ENCODE results near the gene ATAD5. TPM values are rescaled to one million over a fixed set of nuclear protein-coding genes. Genes with fewer than 3 reads are reported as not detected.

The ATAD5 gene, protein sequence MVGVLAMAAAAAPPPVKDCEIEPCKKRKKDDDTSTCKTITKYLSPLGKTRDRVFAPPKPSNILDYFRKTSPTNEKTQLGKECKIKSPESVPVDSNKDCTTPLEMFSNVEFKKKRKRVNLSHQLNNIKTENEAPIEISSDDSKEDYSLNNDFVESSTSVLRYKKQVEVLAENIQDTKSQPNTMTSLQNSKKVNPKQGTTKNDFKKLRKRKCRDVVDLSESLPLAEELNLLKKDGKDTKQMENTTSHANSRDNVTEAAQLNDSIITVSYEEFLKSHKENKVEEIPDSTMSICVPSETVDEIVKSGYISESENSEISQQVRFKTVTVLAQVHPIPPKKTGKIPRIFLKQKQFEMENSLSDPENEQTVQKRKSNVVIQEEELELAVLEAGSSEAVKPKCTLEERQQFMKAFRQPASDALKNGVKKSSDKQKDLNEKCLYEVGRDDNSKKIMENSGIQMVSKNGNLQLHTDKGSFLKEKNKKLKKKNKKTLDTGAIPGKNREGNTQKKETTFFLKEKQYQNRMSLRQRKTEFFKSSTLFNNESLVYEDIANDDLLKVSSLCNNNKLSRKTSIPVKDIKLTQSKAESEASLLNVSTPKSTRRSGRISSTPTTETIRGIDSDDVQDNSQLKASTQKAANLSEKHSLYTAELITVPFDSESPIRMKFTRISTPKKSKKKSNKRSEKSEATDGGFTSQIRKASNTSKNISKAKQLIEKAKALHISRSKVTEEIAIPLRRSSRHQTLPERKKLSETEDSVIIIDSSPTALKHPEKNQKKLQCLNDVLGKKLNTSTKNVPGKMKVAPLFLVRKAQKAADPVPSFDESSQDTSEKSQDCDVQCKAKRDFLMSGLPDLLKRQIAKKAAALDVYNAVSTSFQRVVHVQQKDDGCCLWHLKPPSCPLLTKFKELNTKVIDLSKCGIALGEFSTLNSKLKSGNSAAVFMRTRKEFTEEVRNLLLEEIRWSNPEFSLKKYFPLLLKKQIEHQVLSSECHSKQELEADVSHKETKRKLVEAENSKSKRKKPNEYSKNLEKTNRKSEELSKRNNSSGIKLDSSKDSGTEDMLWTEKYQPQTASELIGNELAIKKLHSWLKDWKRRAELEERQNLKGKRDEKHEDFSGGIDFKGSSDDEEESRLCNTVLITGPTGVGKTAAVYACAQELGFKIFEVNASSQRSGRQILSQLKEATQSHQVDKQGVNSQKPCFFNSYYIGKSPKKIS (N-terminal part only)
- total RNA-seq: under 0.01 TPM

DNA sequence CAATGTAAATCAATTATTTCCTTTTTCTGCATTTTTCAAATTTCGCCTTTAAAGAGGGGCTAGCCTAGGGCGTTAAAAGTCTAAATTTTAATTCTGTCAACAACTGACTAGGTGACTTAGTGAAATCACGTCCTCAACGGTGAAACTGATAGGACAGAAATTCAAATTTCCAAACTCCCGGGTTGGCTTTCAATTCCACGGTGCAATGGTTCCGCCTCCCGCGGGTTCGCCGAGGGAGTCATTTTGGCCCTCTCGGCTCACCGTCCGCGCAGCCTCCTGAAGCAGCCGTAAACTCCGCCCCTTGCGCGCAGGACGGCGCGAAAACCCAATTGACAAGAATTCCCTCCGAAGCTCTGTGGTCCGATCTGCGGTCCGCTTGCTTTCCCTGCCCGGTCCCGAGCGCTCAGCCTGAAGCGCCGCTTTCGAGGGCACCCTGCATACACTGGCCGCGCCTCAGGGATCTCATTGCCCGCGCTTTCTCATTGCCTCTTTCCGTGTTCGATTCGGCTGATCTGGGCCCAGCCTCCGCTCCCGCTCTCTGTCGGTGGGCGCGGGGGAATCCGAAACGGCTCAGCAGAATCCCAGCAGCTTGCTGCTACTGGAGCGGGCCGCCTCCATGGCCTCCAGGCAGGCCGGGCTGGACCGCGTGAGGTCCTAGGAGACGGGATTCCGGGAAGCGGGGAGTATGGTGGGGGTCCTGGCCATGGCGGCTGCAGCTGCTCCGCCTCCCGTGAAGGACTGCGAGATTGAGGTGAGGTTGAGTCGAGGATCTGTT is at the start of gene ATAD5:
Gene ATAD5, plus strand, starts transcription at position 304 of the 775 bp plus-strand sequence. Its CDS starts 382 bp downstream, at position 686.
- H3K4me3 ChIP-seq: peak within 1 kb of the TSS; percentile 62 to 91
- DNase-seq (ENCODE audit: low spot score in 2 of 2): peak; percentile 51 to 95
- no peak within 1 kb of the TSS for H3K27ac ChIP-seq
- H3K4me1 ChIP-seq: peaks cover 8 to 10% of the 10 kb centered on the region in 2 donors
- no peaks in the 10 kb centered on the region for H3K36me3 ChIP-seq
- intact Hi-C loops (cut with DNase I): no loop called here
- TF ChIP-seq CTCF (IDR thresholded peaks at IDR 0.05): no peak
- H3K9me3 ChIP-seq: no peaks in the 10 kb centered on the region
- H3K27me3 ChIP-seq: no peaks in the 10 kb centered on the region

DNA sequence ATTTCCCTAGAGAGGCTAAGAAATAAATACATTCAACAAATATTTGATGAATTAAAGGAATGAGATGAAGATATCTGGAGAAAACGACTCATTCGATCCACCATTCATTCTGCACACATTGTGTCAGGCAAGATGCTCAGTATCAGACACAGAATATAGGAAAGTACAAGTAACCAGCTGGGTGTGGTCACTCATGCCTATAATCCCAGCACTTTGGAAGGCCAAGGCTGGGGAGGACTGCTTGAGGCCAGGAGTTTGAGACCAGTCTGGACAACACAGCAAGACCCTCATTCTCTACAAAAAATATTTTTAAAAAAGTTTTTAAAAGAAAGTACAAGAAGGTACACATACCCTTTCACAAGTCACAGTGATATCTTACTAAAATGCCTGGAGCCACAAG is 49.6 kb upstream of the ATAD5 start:
- Histone ChIP-seq H3K27me3 (no peaks in the 10 kb centered on the region), H3K27ac (no peak overlapping the region), H3K4me1 (no peaks in the 10 kb centered on the region), H3K36me3 (peaks cover 18 to 33% of the 10 kb centered on the region in 2 donors), H3K9me3 (no peaks in the 10 kb centered on the region), H3K4me3 (no peak overlapping the region)
- no peak for DNase-seq (ENCODE audit: low spot score in 2 of 2)
- intact Hi-C loops (cut with DNase I): no loop called here
- no peak for TF ChIP-seq CTCF (IDR thresholded peaks at IDR 0.05)

- DNase-seq (ENCODE audit: low spot score in 2 of 2): no peak
- H3K27me3 ChIP-seq: no peaks in the 10 kb centered on the region
- H3K4me3 ChIP-seq: no peak overlapping the region
- no peaks in the 10 kb centered on the region for H3K4me1 ChIP-seq
- no peak for TF ChIP-seq CTCF (IDR thresholded peaks at IDR 0.05)
- intact Hi-C loops (cut with DNase I): no loop called here
- H3K9me3 ChIP-seq: no peaks in the 10 kb centered on the region
- no peak overlapping the region for H3K27ac ChIP-seq
- H3K36me3 ChIP-seq: peaks cover 38 to 67% of the 10 kb centered on the region in 2 donors
Observed at GRCh38 chr17:30788918-30789317, 42.8 kb upstream of the ATAD5 start.

GRCh38 chr17:30790279-30790678 is 41.5 kb upstream of the ATAD5 start:
- H3K4me1 ChIP-seq: no peaks in the 10 kb centered on the region
- no peaks in the 10 kb centered on the region for H3K27me3 ChIP-seq
- H3K27ac ChIP-seq: no peak overlapping the region
- H3K4me3 ChIP-seq: no peak overlapping the region
- H3K9me3 ChIP-seq: no peaks in the 10 kb centered on the region
- DNase-seq (ENCODE audit: low spot score in 2 of 2): no peak
- no peak for TF ChIP-seq CTCF (IDR thresholded peaks at IDR 0.05)
- intact Hi-C loops (cut with DNase I): no loop called here
- H3K36me3 ChIP-seq: peaks cover 39 to 69% of the 10 kb centered on the region in 2 donors

Data from ascending aorta (tissue), 2 donors.